ENCODE results near the gene PAFAH1B2. TPM values are rescaled to one million over a fixed set of nuclear protein-coding genes. Genes with fewer than 3 reads are reported as not detected.

The PAFAH1B2 gene
- total RNA-seq, 1 donor from 2014 or later, result 78.2 TPM

GRCh38 chr11:117172724-117173421 is 28.8 kb downstream of the PAFAH1B2 start:
- H3K4me1 ChIP-seq, result peaks cover 19% of the 10 kb centered on the region
- no peak overlapping the region for H3K4me3 ChIP-seq
- H3K9me3 ChIP-seq, result no peaks in the 10 kb centered on the region
- ATAC-seq (peak; percentile 46 to 48), DNase-seq (no peak)
- TF ChIP-seq, protein P1, sequence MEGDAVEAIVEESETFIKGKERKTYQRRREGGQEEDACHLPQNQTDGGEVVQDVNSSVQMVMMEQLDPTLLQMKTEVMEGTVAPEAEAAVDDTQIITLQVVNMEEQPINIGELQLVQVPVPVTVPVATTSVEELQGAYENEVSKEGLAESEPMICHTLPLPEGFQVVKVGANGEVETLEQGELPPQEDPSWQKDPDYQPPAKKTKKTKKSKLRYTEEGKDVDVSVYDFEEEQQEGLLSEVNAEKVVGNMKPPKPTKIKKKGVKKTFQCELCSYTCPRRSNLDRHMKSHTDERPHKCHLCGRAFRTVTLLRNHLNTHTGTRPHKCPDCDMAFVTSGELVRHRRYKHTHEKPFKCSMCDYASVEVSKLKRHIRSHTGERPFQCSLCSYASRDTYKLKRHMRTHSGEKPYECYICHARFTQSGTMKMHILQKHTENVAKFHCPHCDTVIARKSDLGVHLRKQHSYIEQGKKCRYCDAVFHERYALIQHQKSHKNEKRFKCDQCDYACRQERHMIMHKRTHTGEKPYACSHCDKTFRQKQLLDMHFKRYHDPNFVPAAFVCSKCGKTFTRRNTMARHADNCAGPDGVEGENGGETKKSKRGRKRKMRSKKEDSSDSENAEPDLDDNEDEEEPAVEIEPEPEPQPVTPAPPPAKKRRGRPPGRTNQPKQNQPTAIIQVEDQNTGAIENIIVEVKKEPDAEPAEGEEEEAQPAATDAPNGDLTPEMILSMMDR (IDR thresholded peaks at IDR 0.05), result no peak
- H3K27me3 ChIP-seq (ENCODE audit: low read depth), result no peaks in the 10 kb centered on the region
- H3K27ac ChIP-seq, result peak overlapping the region; percentile 0
- intact Hi-C loops (cut with DNase I), result no loop called here
- peaks cover 36% of the 10 kb centered on the region for H3K36me3 ChIP-seq

GRCh38 chr11:117175104-117175503 is 31.0 kb downstream of the PAFAH1B2 start:
- TF ChIP-seq, protein P1 (IDR thresholded peaks at IDR 0.05), result no peak
- Histone ChIP-seq H3K4me1 (peaks cover 32% of the 10 kb centered on the region), H3K36me3 (peaks cover 13% of the 10 kb centered on the region)

DNA sequence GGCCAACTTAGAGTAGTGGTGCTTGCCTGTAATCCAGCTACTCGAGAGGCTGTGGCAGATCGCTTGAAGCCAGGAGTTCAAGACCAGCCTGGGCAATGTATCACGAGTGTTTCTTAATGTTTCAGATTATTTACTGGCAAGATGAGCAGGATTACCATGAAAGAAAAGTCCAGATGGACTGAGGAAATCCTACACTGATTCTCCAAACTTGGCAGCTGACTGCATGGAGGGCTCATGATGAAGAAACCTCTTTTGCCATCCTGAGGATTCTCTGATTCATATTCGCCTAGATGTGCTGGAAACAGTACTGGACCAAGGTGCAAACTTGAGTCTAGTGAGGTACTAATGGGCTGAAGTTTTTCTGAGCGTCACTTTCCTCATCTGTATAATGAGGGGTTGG is 31.7 kb downstream of the PAFAH1B2 start:
- peaks cover 6% of the 10 kb centered on the region for H3K36me3 ChIP-seq

More at GRCh38 chr11:117175104-117175503, 31.0 kb downstream of the PAFAH1B2 start:
- no peak overlapping the region for H3K27ac ChIP-seq
- DNase-seq (no peak), ATAC-seq (no peak)
- H3K9me3 ChIP-seq, result no peaks in the 10 kb centered on the region
- H3K27me3 ChIP-seq (ENCODE audit: low read depth), result no peaks in the 10 kb centered on the region
- intact Hi-C loops (cut with DNase I), result no loop called here
- H3K4me3 ChIP-seq, result no peak overlapping the region

DNA sequence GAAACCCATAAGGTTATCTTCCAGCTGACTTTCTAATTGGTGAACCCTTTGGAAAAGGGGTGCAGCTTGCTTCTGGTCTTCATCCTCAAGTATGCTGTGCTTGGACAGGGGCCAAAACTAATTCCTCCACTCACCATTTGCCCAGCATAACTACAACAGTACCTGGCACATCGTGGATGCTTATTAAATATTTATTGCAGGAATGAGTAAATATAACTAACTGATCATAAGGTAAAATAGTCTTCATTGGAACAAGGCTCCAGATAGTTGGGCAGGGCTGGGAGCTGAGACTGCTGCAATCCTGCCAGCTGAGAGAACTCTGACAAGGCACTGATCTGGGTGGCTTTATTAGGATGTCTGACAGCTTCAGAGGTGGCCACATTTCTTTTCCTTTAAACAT is 32.1 kb downstream of the PAFAH1B2 start:
- no peak overlapping the region for H3K27ac ChIP-seq
- DNase-seq, result no peak
- no peaks in the 10 kb centered on the region for H3K9me3 ChIP-seq
- H3K36me3 ChIP-seq, result peaks cover 2% of the 10 kb centered on the region
- H3K27me3 ChIP-seq (ENCODE audit: low read depth), result no peaks in the 10 kb centered on the region
- ATAC-seq, result no peak
- intact Hi-C loops (cut with DNase I), result no loop called here
- no peak overlapping the region for H3K4me3 ChIP-seq
- TF ChIP-seq, protein P1 (IDR thresholded peaks at IDR 0.05), result no peak
- H3K4me1 ChIP-seq, result peaks cover 43% of the 10 kb centered on the region

More for the DNA sequence above, 31.7 kb downstream of the PAFAH1B2 start:
- DNase-seq (no peak), ATAC-seq (no peak)
- no peaks in the 10 kb centered on the region for H3K27me3 ChIP-seq (ENCODE audit: low read depth)
- no peak overlapping the region for H3K4me3 ChIP-seq
- TF ChIP-seq, protein P1 (IDR thresholded peaks at IDR 0.05), result no peak
- intact Hi-C loops (cut with DNase I), result no loop called here
- peaks cover 39% of the 10 kb centered on the region for H3K4me1 ChIP-seq
- H3K9me3 ChIP-seq, result no peaks in the 10 kb centered on the region
- no peak overlapping the region for H3K27ac ChIP-seq

GRCh38 chr11:117177534-117178209 is 33.6 kb downstream of the PAFAH1B2 start:
- TF ChIP-seq, protein P1 (IDR thresholded peaks at IDR 0.05), result no peak
- Histone ChIP-seq H3K27me3 (ENCODE audit: low read depth) (no peaks in the 10 kb centered on the region), H3K9me3 (no peaks in the 10 kb centered on the region), H3K4me3 (peak overlapping the region; percentile 98), H3K4me1 (peaks cover 44% of the 10 kb centered on the region), H3K36me3 (peaks cover 10% of the 10 kb centered on the region), H3K27ac (peak overlapping the region; percentile 97)
- ATAC-seq (no peak), DNase-seq (no peak)
- intact Hi-C loops (cut with DNase I), result no loop called here
